HG02798 (cell line): ENCODE measurements around the gene PPP1R14D.

ENCODE experiments used
- ATAC-seq: cut with Tn5 transposase; IDR thresholded peaks from one replicate; pipeline ENCODE4 v1.9.1; 2021; ENCODE audit warnings: mild to moderate bottlenecking; ENCODE audit not compliant: unreplicated experiment, poor library complexity

Gene PPP1R14D

DNA sequence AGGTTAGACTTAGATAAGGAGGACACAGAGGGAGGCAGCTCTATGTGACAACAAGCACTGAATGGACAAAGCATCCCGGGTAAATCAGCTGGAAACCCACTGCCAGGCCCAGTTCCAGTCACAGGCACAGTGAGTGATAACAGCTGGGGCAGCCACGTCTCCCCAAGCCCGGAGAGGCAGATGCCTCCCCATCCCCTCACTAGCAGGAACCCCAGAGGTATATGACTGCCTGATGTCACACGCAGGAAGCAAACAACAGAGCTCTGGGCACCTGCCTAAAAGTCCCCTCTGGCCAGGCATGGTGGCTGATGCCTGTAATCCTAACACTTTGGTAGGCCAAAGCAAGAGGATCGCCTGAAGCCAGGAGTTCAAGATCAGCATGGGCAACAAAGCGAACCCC is 40.5 kb downstream of the PPP1R14D start:
- no peak for ATAC-seq

- no peak for ATAC-seq
Measured at GRCh38 chr15:40787344-40787841, 41.1 kb downstream of the PPP1R14D start.

- ATAC-seq, result no peak
Measured at GRCh38 chr15:40785814-40786213, 42.7 kb downstream of the PPP1R14D start.

GRCh38 chr15:40785164-40785563 is 43.3 kb downstream of the PPP1R14D start:
- ATAC-seq, result no peak

- ATAC-seq, result peak; percentile 75
Measured at GRCh38 chr15:40782609-40783227, 45.8 kb downstream of the PPP1R14D start.

DNA sequence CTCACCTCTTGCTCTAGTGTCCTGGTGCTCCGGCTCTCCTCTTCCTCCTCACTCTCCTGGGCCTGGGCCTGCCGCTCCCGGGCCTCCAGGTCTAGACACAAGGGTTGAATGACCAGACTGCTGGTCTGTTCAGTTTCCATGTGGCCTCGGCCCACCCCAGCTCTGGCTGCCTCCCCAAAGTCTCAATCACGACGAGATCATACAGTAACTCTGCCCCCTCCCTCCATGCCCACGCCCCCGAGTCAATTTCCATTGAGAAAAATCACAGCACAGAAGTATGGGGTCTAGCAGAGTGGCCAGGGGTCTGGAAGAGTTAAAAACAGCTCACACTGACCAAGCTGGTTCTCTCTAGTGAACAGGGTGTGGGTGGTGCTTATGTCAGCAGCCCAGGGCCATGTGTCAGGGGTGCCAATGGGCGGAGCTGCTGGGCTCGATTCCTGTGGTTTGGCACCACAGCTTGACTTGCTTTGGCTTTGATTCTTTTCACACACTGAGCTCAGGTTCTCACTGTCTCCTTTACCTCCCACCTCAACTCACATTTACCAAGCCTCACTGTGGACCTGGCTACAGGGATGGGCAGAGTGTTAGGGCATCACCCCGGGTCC is 51.9 kb downstream of the PPP1R14D start:
- no peak for ATAC-seq

DNA sequence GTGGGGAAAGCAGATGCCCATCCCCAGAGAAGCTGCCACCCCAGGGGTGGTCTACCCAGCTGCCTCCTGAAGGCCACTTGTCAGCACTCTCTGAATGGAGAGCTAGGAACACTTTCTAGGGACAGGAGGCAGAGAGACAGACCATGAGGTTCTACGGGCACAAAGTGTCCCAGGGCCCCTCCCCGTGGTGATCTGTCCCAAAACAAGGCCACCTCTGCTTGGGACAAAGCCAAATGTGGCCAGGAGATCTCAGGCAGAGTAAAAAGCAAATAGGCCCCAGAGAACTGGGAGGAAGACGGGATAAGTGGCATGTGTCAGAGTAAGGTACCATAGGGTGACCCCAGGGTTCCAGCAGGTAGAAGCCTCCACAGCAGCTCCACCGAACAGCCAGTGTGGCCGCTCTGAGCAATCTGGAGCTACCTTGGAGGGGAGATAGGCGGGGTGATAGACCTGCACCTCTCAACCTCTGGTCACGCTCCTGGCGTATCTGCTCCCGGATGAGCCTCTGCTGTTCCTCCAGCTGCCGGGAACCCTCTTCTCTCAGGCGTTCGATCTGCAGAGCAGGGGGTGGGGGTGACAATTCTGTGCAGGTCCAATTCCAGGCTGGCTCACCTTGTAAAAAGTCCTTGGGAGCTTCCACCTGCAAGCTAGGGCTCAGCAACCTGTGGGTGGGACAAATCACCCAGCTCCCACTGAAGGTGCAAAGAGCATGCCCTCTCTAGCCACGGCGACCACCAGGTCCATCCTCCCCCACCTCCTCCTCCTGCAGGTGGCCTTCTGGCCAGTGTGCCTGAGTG is 52.6 kb downstream of the PPP1R14D start:
- ATAC-seq, result no peak

GRCh38 chr15:40775007-40775406 is 53.5 kb downstream of the PPP1R14D start:
- no peak for ATAC-seq

- ATAC-seq, result no peak
Measured at GRCh38 chr15:40773902-40774301, 54.6 kb downstream of the PPP1R14D start.

- no peak for ATAC-seq
Measured at GRCh38 chr15:40773496-40773895, 55.0 kb downstream of the PPP1R14D start.

DNA sequence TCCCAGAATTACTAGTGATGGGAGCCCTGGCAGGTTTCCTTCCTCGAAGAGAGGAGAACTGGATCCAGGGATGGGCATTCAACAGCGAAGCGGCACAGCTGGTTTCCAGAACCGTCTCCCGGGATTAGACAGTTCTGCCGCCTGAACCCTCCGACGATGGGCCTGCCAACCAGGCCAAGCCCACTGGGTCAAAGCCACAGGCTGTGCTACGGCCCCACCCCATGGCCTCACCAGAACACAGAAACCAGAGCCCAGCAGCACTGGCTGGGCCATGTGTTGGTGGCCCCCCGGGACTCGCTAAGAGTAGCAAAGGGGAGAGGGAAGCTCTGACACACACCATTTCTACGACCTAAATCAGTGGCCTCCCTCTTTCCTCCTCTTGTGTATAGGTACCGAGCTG is 56.5 kb downstream of the PPP1R14D start:
- ATAC-seq, result no peak

GRCh38 chr15:40771242-40771641 is 57.3 kb downstream of the PPP1R14D start:
- no peak for ATAC-seq

GRCh38 chr15:40770147-40770721 is 58.3 kb downstream of the PPP1R14D start:
- no peak for ATAC-seq

DNA sequence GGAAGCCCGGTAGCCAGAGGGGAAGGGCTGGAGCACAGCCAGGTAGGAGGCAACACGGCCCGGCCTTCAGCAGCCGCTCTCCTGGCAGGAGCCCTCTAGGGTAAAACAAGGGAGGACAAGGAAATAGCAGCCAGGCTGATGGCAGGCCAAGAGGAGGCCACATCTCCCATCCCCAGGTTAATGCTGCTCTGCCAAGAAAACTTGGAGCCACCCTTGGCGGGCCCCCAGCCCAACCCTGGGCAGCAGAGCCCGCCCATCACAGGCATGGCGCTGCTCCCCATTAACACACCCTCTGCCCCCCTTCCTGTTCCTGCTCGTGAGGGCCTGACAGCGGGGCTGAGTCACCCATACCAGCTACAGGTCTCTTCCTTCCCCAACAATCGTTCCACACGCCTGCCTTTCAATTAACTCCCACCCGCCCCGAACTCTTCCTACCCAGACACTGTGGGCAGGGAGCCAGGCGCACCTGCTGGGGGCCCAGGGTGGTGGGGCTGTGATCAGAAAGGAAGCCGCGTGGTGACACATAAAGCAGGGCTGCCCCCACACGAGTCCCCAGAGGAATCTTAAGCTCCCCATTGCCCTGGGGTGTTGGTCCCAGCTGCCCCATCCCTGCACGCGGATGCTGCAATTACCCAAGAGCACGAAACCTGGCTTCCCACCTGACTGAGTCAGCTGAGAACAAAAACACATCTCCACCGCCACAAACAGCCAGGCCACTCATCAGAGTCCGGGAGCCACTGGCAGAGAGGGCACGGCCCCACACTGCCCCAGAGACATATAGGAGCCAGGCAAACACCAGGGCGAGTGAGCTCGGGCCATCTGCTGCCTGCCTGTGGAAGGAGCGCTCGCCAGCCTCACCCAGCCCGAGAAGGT is 59.0 kb downstream of the PPP1R14D start, which contains the start of gene C15orf62:
Gene C15orf62, plus strand, starts transcription at position 707 of the 873 bp plus-strand sequence. CDS start 516 bp downstream, outside the sequence.
- ATAC-seq, result peak; percentile 52

DNA sequence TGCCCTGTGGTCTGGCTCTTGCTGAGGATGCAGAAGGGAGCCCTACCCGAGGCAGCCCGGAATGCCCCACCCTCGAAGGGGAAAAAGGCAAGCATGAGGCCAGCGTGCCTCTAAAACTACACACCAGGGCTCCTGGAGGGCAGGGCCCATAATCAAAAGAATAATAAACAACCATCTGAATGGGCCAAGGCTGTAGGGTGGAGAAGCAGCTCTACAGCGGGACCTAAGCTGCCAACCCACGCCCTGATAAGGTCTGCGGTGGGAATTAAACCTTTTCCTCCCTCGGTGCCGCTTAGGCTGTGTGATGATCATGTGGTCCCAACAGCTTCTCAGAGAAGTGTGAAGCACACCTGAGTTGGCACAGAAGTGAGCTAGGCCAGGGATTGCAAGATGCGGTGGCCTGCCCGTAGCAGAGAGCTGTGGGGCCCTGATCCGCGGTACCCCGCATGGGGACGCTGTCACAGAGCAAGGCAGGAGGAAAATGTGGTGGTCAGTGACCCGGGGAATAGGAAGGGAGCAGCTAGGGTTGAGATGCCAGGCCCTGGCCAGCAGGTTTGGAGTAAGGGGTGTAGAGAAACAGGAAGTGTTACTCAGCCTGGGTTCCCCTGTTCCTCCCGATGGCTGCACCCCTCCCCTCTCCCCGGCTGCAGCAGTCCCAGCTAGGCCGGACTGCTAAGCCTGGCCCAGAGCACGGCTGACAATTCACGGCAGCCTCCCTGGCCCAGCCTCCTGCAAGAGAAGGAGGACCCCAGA is 59.8 kb downstream of the PPP1R14D start:
- peak; percentile 3 for ATAC-seq

DNA sequence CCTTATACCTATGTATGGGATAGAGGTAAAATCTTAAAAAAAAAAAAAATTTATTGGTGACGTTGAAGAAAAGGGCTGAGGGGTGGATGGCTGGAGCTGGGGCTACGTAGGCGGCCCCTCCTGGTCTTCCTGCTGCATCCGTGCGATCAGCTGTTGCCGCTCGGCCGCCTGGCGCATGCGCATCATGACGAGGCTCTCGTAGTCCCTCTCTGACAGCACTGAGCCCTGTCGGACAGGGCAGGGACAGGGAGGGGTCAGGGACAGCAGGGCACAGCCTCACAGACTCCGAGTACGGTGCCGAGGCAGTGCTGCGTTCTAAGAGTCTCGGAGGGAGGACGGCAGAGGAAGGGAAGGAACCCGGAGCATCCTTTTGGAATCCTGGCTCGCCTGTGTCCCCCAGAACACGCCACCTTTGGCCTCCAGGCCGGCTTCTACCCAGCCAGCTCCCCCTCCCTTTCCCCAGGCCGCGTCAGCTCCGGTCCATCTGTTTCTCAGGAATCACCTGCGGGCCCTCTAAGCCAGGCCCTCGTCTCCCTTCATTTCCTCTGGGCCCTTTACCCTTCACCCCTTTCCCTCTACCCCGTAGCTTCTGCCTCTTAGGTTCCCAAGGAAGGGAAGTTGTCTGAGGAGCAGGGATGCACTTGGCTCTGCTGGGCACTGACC is 60.5 kb downstream of the PPP1R14D start:
- no peak for ATAC-seq

DNA sequence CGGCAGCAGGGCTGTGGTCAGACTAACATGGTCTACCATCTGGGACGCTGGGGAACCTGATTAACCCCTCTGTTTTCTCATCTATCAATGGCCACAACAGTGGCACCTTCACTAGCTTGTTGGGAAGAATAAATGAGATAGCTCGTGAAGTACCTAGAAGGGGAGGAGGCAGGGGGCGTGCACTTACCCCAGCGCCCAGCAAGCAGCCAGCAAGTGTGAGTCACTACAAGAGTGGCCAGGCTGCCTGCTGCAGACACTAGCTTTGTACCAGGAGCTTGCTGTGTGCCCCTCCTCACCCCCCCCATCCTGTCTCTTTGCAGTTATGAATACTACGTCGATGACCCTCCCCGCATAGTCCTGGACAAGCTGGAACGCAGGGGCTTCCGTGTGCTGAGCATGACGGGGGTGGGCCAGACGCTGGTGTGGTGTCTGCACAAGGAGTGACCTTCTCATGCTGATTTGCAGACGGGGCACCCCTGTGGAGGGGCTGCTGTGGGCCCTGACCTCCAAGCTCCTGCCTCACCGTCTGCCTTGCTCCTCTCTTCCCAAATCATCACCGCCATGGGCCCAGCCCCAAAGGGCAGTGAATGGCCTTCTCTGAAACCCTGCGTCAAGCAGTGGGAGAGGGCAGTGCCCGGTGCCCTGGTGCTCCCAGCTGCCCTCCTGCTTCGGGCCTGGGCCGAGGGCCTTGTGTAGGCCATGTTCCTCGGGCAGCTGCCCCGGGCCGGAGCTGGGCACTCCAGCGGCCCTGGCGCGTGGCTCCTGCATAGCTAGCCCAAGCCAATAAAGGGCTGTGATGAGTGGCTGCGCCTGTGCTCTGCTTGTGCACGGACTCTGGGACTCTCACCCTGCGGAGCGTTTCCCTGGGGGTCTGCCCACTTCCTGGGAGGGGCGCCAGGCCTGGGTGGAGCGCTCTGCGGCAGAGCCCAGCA is 61.3 kb downstream of the PPP1R14D start:
- no peak for ATAC-seq
